HCT116 (cell line): Measurements from ENCODE around the gene NR6A1. TPM values are rescaled to one million over a fixed set of nuclear protein-coding genes. Genes with fewer than 3 reads are reported as not detected.

ENCODE experiments used
- ATAC-seq: fragments of 200-7000 bp; cut with Tn5 transposase; 2 replicates; pipeline ENCODE4 v1.9.1; 2020; ENCODE audit warnings: mild to moderate bottlenecking, moderate library complexity
- BruUV-seq: library from RNA; stranded (reverse); fragments of 400-500 nt; replicated peaks from 2 replicates; lab custom pipeline; 2021; lab: Mats Ljungman, UMichigan
- CTCF ChIA-PET: fragments of 300-600 bp; sonication (Branson Sonifier 250); formaldehyde crosslinking; loops from one replicate; lab custom pipeline; 2021; ENCODE audit warnings: antibody characterized with exemption; lab: Charles Lee
- POLR2A ChIA-PET: fragments of 300-600, 350-600 bp; sonication (Branson Sonifier 250); formaldehyde crosslinking; loops from one replicate; lab custom pipeline; 2021; ENCODE audit warnings: antibody characterized with exemption; lab: Charles Lee
- RAD21 ChIA-PET, 2 experiments: fragments of 300-600 bp; sonication (Branson Sonifier 250); formaldehyde crosslinking; loops; one replicate each; lab custom pipeline; 2023; ENCODE audit warnings: low total read pairs in 2 of 2; ENCODE audit not compliant: uncharacterized antibody in 2 of 2, unreplicated experiment in 2 of 2, low non-redundant PET in 1 of 2; lab: Charles Lee
- DNase-seq: peaks from one replicate; pipeline ENCODE4 v3.0.0-alpha.2; 2010; ENCODE audit warnings: low read depth, low spot score
- H2AFZ ChIP-seq: fragments of 200-600 bp; shearing (Covaris generic), sonication (generic); 2 replicates; pipeline ENCODE4 v1.6.1; 2017; ENCODE audit warnings: low read depth, mixed run types, mixed read lengths, antibody characterized with exemption, low read length; ENCODE audit not compliant: poor library complexity, severe bottlenecking
- H3K27ac ChIP-seq: 2 replicates; pipeline ENCODE4 v1.5.1; 2012; ENCODE audit warnings: low read depth, low read length
- H3K27me3 ChIP-seq: fragments of 200-600 bp; sonication (generic); 2 replicates; pipeline ENCODE4 v1.6.1; 2016; ENCODE audit warnings: mixed run types, low read length, mixed read lengths; ENCODE audit not compliant: insufficient read depth
- H3K36me3 ChIP-seq, 2 experiments: fragments of 200-500 bp in 1 of 2; fragments of 200-600 bp in 1 of 2; sonication (Bioruptor generic) in 1 of 2; sonication (generic) in 1 of 2; 2 replicates each; pipeline versions ENCODE4 v1.5.1 to v1.6.1; 2014 to 2016; ENCODE audit warnings: low read length in 2 of 2, inconsistent platforms in 1 of 2, mixed read lengths in 1 of 2, mixed run types in 1 of 2; ENCODE audit not compliant: insufficient read depth in 2 of 2, control insufficient read depth in 1 of 2
- H3K4me1 ChIP-seq, 2 experiments: fragments of 200-600 bp in 1 of 2; sonication (generic) in 1 of 2; 2 replicates each; pipeline versions ENCODE4 v1.5.1 to v1.6.1; 2012 to 2017; ENCODE audit warnings: low read length in 2 of 2, inconsistent platforms in 1 of 2, mild to moderate bottlenecking in 1 of 2, mixed read lengths in 1 of 2, mixed run types in 1 of 2, moderate library complexity in 1 of 2; ENCODE audit not compliant: insufficient read depth in 2 of 2, control insufficient read depth in 1 of 2
- H3K4me2 ChIP-seq: fragments of 200-600 bp; sonication (generic); 2 replicates; pipeline ENCODE4 v1.6.1; 2017; ENCODE audit warnings: mixed run types, low read length, mixed read lengths
- H3K4me3 ChIP-seq, 2 experiments: fragments of 200-600 bp in 1 of 2; sonication (generic) in 1 of 2; replicated peaks in 1 of 2; 2 replicates each; pipeline ENCODE4 v1.5.1; 2011 to 2016; ENCODE audit warnings: low read length in 2 of 2, control low read depth in 1 of 2, low read depth in 1 of 2, mild to moderate bottlenecking in 1 of 2, mixed read lengths in 1 of 2, mixed run types in 1 of 2
- H3K79me2 ChIP-seq: fragments of 200-600 bp; sonication (generic); 2 replicates; pipeline ENCODE4 v1.6.1; 2017; ENCODE audit warnings: mild to moderate bottlenecking, mixed run types, low read length, moderate library complexity, mixed read lengths; ENCODE audit not compliant: insufficient read depth
- H3K9ac ChIP-seq: fragments of 200-600 bp; sonication (generic); 2 replicates; pipeline ENCODE4 v1.6.1; 2016; ENCODE audit warnings: low read length, mixed read lengths
- H3K9me2 ChIP-seq: fragments of 200-600 bp; sonication (generic), shearing (Covaris generic); 2 replicates; pipeline ENCODE4 v1.6.1; 2017; ENCODE audit warnings: mixed run types, mild to moderate bottlenecking, moderate library complexity; ENCODE audit not compliant: insufficient read depth
- H3K9me3 ChIP-seq, 2 experiments: fragments of 200-500 bp in 1 of 2; fragments of 200-600 bp in 1 of 2; sonication (Bioruptor generic) in 1 of 2; sonication (generic) in 1 of 2; 2 replicates each; pipeline ENCODE4 v1.6.1; 2014 to 2017; ENCODE audit warnings: low read length in 2 of 2, mixed read lengths in 2 of 2, inconsistent platforms in 1 of 2, low read depth in 1 of 2, mild to moderate bottlenecking in 1 of 2, mixed run types in 1 of 2, moderate library complexity in 1 of 2; ENCODE audit not compliant: control insufficient read depth in 1 of 2, insufficient read depth in 1 of 2
- H4K20me1 ChIP-seq: fragments of 200-600 bp; sonication (generic), shearing (Covaris generic); 2 replicates; pipeline ENCODE4 v1.6.1; 2017; ENCODE audit warnings: mixed run types, mild to moderate bottlenecking, moderate library complexity; ENCODE audit not compliant: insufficient read depth
- ATF3 ChIP-seq: IDR thresholded peaks from 2 replicates; pipeline ENCODE4 v1.6.1; 2012
- CBX3 ChIP-seq: IDR thresholded peaks from 2 replicates; pipeline ENCODE4 v1.6.1; 2012; ENCODE audit warnings: low read depth
- CEBPB ChIP-seq: IDR thresholded peaks from 2 replicates; pipeline ENCODE4 v1.6.1; 2012; ENCODE audit warnings: low read depth
- CTCF ChIP-seq, 3 experiments: fragments of 200-600 bp in 1 of 3; sonication (generic) in 1 of 3; IDR thresholded peaks in 2 of 3; conservative IDR thresholded peaks in 1 of 3; 2 replicates each; pipeline ENCODE4 v1.5.1; 2012 to 2017; ENCODE audit warnings: low read depth in 2 of 3, low read length in 2 of 3, antibody characterized with exemption in 1 of 3, borderline replicate concordance in 1 of 3, control low read depth in 1 of 3, mild to moderate bottlenecking in 1 of 3, mixed read lengths in 1 of 3, mixed run types in 1 of 3, moderate library complexity in 1 of 3; ENCODE audit not compliant: insufficient read depth in 1 of 3
- EGR1 ChIP-seq: IDR thresholded peaks from 2 replicates; pipeline ENCODE4 v1.6.1; 2012; ENCODE audit warnings: low read depth
- ELF1 ChIP-seq: IDR thresholded peaks from 2 replicates; pipeline ENCODE4 v1.6.1; 2012; ENCODE audit warnings: low read depth, borderline replicate concordance
- FOSL1 ChIP-seq: IDR thresholded peaks from 2 replicates; pipeline ENCODE4 v1.6.1; 2012; ENCODE audit warnings: low read depth
- JUND ChIP-seq: IDR thresholded peaks from 2 replicates; pipeline ENCODE4 v1.6.1; 2012
- POLR2A ChIP-seq: IDR thresholded peaks from 2 replicates; pipeline ENCODE4 v1.7.0; 2011; ENCODE audit warnings: borderline replicate concordance; ENCODE audit not compliant: insufficient read depth, insufficient read length; ENCODE audit errors: extremely low read depth
- POLR2AphosphoS5 ChIP-seq: IDR thresholded peaks from 2 replicates; pipeline ENCODE4 v1.6.1; 2011; ENCODE audit warnings: mild to moderate bottlenecking, low read depth, low read length, moderate library complexity
- SIN3A ChIP-seq: IDR thresholded peaks from 2 replicates; pipeline ENCODE4 v1.6.1; 2012; ENCODE audit warnings: low read depth
- TCF7L2 ChIP-seq: IDR thresholded peaks from 2 replicates; pipeline ENCODE4 v1.7.0; 2011; ENCODE audit warnings: borderline replicate concordance, inconsistent platforms; ENCODE audit not compliant: insufficient read depth, insufficient read length; ENCODE audit errors: extremely low read depth
- YY1 ChIP-seq: IDR thresholded peaks from 2 replicates; pipeline ENCODE4 v1.6.1; 2011; ENCODE audit warnings: low read length, low read depth, moderate library complexity, mild to moderate bottlenecking; ENCODE audit not compliant: insufficient replicate concordance; ENCODE audit errors: extremely low read depth
- ZNF274 ChIP-seq: fragments of 200-500 bp; sonication (Bioruptor generic); IDR thresholded peaks from 2 replicates; pipeline ENCODE4 v1.6.1; 2014; ENCODE audit warnings: mild to moderate bottlenecking, low read depth, low read length, inconsistent platforms
- intact Hi-C: fragments of 100-400 bp; cut with micrococcal nuclease; formaldehyde crosslinking; loops from 2 replicates; pipeline ENCODE4 v1.10.0; 2022
- total RNA-seq: library from RNA; stranded (reverse); gene quantifications from one replicate; pipeline ENCODE4 v1.2.1, GENCODE V29; 2021; ENCODE audit not compliant: unreplicated experiment

NR6A1 gene
- total RNA-seq, 1 experiment from 2014 or later = 9.9 TPM

GRCh38 chr9:124708633-124709291 is 62.3 kb downstream of the NR6A1 start:
- DNase-seq (no peak), ATAC-seq (no peak)
- Histone ChIP-seq H2AFZ (no peak overlapping the region), H3K27me3 (no peaks in the 10 kb centered on the region), H3K9me3 (no peaks in the 10 kb centered on the region), H3K4me1 (peaks cover 3 to 13% of the 10 kb centered on the region in 2 experiments), H3K4me2 (no peak overlapping the region), H3K9me2 (no peaks in the 10 kb centered on the region), H4K20me1 (peaks cover 4% of the 10 kb centered on the region; the same call in 1 of the 2 replicates), H3K9ac (no peak overlapping the region), H3K4me3 (no peak overlapping the region), H3K36me3 (no peaks in the 10 kb centered on the region), H3K79me2 (peaks cover 31% of the 10 kb centered on the region), H3K27ac (no peak overlapping the region)
- no TSS peak for BruUV-seq
- intact Hi-C loops = no loop called here
- ChIA-PET CTCF (interaction anchor here (1.4 to 2.1 kb wide), 2 partner anchors 91 to 156 kb away, joined by 4 to 9 read pairs; no protein-coding TSS in a partner anchor), POLR2A (no interaction called here), RAD21 (no interaction called here)
- TF ChIP-seq ZNF274 (no peak), SIN3A (no peak), ATF3 (no peak), EGR1 (no peak), ELF1 (no peak), CEBPB (no peak), CBX3 (no peak), YY1 (no peak), CTCF (IDR thresholded peaks at IDR 0.05 in 2 of 3, conservative IDR thresholded peaks at IDR 0.05 in 1 of 3; ENCODE audit: borderline replicate concordance in 1 of 3, insufficient read depth in 1 of 3, low read depth in 2 of 3, low read length in 2 of 3) (no peak), POLR2A (no peak), FOSL1 (no peak), POLR2AphosphoS5 (no peak), JUND (no peak), TCF7L2 (no peak)
